ENCODE data around the gene TMPRSS4. TPM values are rescaled to one million over a fixed set of nuclear protein-coding genes. Genes with fewer than 3 reads are reported as not detected.

TMPRSS4 gene
- total RNA-seq, 4 donors from 2014 or later: not detected

GRCh38 chr11:118079491-118079890 is 2.6 kb downstream of the TMPRSS4 start:
- no peak overlapping the region for H3K4me3 ChIP-seq
- no peaks in the 10 kb centered on the region for H3K27me3 ChIP-seq
- H3K9me3 ChIP-seq: no peaks in the 10 kb centered on the region
- TF ChIP-seq EP300 (IDR thresholded peaks at IDR 0.05): no peak
- TF ChIP-seq POLR2A (IDR thresholded peaks at IDR 0.05): no peak
- TF ChIP-seq CTCF (IDR thresholded peaks at IDR 0.05): no peak
- peak overlapping the region in 1 of 4 donors; percentile 56 for H3K27ac ChIP-seq
- 70 to 100% methylated on average over 1 to 10 of the region's 10 CpGs for WGBS, 2 donors
- peaks cover 0 to 17% (median 4%) of the 10 kb centered on the region in 4 donors for H3K4me1 ChIP-seq
- no peak for DNase-seq (ENCODE audit: low spot score in 2 of 2)
- H3K36me3 ChIP-seq: no peaks in the 10 kb centered on the region

GRCh38 chr11:118080296-118080695 is 3.4 kb downstream of the TMPRSS4 start:
- DNase-seq (ENCODE audit: low spot score in 2 of 2): no peak
- Histone ChIP-seq H3K4me1 (peaks cover 0 to 17% (median 6%) of the 10 kb centered on the region in 4 donors), H3K27ac (no peak overlapping the region), H3K27me3 (no peaks in the 10 kb centered on the region), H3K4me3 (no peak overlapping the region), H3K9me3 (no peaks in the 10 kb centered on the region), H3K36me3 (no peaks in the 10 kb centered on the region)
- no peak for TF ChIP-seq EP300 (IDR thresholded peaks at IDR 0.05)
- TF ChIP-seq POLR2A (IDR thresholded peaks at IDR 0.05): no peak
- no peak for TF ChIP-seq CTCF (IDR thresholded peaks at IDR 0.05)
- 70 to 82% methylated on average over 5 of the region's 5 CpGs for WGBS, 2 donors

DNA sequence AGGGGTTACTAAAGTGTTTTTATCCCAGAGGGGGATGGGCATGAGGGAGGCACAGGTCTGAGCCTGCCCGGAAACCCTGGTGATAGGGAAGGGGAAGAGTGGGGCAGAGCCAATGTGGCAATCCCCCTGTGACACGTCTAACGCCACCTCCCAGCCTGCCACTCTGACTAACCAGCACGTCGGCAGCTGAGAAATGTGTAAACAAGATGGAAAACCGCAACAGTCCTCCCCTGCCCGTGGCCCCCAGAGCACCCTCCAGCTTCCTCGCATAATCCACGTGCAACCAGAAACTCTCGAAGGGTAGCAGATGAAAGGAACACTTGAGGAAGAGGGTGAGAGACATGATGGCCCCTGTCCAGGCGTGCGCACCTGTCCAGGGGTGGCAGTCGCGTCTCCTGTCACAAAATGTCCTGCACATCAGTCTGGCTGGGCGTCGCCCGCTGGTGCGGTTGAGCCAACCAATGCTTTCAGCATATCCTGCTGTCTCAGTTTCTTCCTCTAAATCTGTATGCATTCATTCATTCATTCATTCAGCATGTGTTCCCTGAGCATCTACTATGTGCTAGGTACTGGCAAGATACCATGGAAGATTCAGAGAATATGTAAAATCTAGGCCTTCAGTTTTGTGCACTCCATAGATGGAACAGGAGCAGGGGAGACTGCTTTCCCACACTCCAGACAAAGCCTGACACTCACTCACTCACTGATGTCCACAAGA is 4.5 kb downstream of the TMPRSS4 start:
- no peak for DNase-seq (ENCODE audit: low spot score in 2 of 2)
- H3K36me3 ChIP-seq: no peaks in the 10 kb centered on the region
- peaks cover 0 to under 1% (median 0%) of the 10 kb centered on the region in 4 donors for H3K9me3 ChIP-seq
- H3K4me3 ChIP-seq: no peak overlapping the region
- TF ChIP-seq CTCF (IDR thresholded peaks at IDR 0.05) (no peak), POLR2A (IDR thresholded peaks at IDR 0.05) (no peak), EP300 (IDR thresholded peaks at IDR 0.05) (no peak)
- H3K4me1 ChIP-seq: peaks cover 0 to 17% (median 6%) of the 10 kb centered on the region in 4 donors
- WGBS, 2 donors: 84 to 85% methylated on average over 18 of the region's 18 CpGs
- no peaks in the 10 kb centered on the region for H3K27me3 ChIP-seq
- H3K27ac ChIP-seq: no peak overlapping the region

DNA sequence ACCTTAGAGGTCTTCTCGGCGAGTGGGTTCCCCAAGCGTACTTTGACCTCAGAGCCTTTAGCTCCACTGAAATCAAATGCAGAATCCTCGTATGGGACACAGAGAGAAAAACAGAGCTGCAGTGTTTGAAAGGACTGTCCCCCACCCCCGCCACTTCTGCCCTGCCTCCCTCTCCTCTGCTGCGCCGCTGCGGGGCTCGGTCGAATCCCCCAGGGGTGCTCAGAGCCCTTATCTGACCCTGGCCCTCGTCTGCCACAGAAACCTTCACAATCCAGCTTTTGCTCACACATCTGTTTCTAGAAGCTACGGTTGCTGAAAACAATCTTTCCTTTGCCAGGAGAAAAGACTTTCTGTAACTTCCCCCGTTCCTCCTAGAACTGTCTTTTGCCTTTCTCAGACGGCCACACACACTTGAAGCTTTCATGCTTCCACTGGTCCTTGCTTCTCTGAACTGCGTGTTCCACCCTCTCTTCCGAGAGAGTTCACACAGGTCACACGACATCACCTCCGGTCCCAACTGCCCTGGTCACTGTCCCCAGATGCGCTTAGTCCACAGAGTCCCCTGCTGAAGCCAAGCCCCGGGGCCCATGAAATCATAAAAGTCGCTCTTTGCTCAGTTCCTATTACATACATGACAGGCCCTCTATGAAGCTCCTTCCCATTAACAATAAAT is 6.1 kb downstream of the TMPRSS4 start:
- Histone ChIP-seq H3K9me3 (peaks cover 0 to 17% (median 0%) of the 10 kb centered on the region in 4 donors), H3K36me3 (no peaks in the 10 kb centered on the region), H3K27me3 (no peaks in the 10 kb centered on the region), H3K4me3 (no peak overlapping the region), H3K27ac (peak overlapping the region in 1 of 4 donors; percentile 6), H3K4me1 (peaks cover 0 to 17% (median 6%) of the 10 kb centered on the region in 4 donors)
- TF ChIP-seq POLR2A (IDR thresholded peaks at IDR 0.05) (no peak), CTCF (IDR thresholded peaks at IDR 0.05) (no peak), EP300 (IDR thresholded peaks at IDR 0.05) (no peak)
- DNase-seq (ENCODE audit: low spot score in 2 of 2): no peak
- 36 to 38% methylated on average over 21 of the region's 21 CpGs for WGBS, 2 donors

GRCh38 chr11:118084247-118084646 is 7.4 kb downstream of the TMPRSS4 start:
- no peaks in the 10 kb centered on the region for H3K27me3 ChIP-seq
- H3K4me3 ChIP-seq: no peak overlapping the region
- H3K9me3 ChIP-seq: peaks cover 0 to 22% (median 0%) of the 10 kb centered on the region in 4 donors
- peak overlapping the region in 1 of 4 donors; percentile 7 for H3K27ac ChIP-seq
- TF ChIP-seq EP300 (IDR thresholded peaks at IDR 0.05) (no peak), POLR2A (IDR thresholded peaks at IDR 0.05) (no peak), CTCF (IDR thresholded peaks at IDR 0.05) (no peak)
- WGBS, 2 donors: 11 to 33% methylated on average over 4 of the region's 4 CpGs
- H3K4me1 ChIP-seq: peaks cover 0 to 17% (median 6%) of the 10 kb centered on the region in 4 donors
- H3K36me3 ChIP-seq: no peaks in the 10 kb centered on the region
- no peak for DNase-seq (ENCODE audit: low spot score in 2 of 2)
